CD4-positive, alpha-beta T cell treated with Interleukin-10 for 1 hour (primary cell): ENCODE measurements around the gene FABP3.
"Not testable (repeated sequence)": the region's sequence is repeated elsewhere in the genome, so short reads cannot be mapped to it uniquely, and the experiment has no call there.

Experiments used
- DNase-seq: peaks from one replicate; pipeline ENCODE4 v3.0.0-alpha.2; 2020

The FABP3 gene

DNA sequence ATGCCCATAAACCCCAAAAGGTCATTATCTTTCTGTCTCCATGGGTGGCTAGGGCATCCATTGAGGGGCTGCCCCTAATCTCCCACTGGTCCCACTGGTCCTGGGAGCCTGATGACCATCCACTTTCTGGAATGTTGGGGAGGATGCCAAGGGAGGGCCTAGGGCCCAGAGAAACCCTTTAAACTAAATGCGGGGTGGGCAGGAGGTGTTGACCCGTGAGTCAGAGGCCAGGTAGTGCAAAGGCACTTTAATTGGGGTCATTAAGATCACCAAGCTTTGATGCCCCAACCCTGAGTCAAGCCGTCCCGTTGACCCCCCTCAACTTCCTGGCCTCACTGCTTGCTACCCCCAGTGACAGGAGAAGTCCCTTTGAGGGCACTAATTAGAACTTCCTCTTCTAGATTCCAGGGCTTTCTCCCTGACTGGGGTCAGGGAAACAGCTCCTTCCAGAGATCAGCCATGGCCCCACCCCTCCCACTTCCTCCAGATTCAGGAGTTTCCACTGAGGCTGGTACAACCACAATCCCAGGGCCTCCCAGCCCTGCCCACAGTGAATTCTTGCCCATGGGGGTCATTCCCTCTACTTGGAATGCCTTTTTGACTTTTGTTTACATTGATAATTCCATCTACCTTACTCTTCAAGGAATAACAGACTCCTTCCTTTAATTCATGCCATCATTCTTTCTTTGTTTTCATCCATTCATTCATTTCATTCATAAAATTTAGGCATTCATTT is 24.7 kb upstream of the FABP3 start:
- DNase-seq = no peak

- DNase-seq = no peak
These were observed 23.9 kb upstream of the FABP3 start for GRCh38 chr1:31396633-31397351.

DNA sequence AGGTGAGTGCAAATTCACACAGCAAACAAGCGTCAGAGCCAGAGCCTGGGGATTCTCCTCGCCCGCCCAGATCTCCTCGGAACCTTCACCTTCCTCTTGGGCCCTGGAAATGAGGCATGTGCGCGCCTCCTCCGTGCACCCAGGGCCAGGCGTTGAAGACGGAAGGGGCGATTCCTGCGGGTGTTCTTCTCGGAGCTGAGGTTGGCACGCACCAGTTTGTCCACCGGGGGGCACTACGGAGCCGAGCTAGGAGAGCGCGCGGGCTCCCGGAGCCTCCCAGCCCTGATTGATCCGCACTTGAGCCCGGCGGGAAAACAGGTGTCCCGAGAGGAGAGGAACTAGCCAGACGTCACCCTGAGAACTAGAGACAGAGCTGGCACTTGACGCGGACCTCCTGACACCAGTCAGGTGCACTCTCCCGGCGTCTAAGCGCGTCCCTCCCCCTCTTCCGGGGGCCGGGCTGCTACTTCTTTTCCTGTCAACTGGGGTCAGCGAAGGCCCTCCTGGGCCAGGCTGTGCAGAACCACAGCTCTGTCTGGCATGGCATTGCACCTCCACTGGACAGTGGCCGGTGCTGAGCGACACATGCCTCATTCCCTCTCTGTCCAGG is 21.8 kb upstream of the FABP3 start:
- DNase-seq = peak; percentile 71

- no peak for DNase-seq
These were observed 20.6 kb upstream of the FABP3 start for GRCh38 chr1:31393463-31393862.

DNA sequence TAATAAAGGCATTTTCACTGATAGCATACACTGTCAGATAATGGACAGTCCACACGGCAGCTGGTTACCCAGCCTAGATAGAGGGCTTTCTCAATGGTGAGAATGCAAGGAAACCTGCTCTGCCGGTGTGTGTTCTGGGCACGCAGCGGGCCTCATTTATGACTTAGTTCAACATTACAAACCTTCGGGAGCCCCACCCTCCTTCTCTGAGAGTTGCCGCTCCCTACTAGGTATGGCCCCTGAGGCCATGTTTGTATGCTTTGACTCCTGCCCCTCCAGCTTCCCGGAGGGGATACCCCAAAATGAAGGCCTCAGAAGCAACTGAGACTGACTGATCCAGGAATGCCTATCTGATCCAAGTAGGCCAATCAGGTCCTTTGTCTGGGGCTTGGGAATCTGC is 17.2 kb upstream of the FABP3 start:
- no peak for DNase-seq

DNA sequence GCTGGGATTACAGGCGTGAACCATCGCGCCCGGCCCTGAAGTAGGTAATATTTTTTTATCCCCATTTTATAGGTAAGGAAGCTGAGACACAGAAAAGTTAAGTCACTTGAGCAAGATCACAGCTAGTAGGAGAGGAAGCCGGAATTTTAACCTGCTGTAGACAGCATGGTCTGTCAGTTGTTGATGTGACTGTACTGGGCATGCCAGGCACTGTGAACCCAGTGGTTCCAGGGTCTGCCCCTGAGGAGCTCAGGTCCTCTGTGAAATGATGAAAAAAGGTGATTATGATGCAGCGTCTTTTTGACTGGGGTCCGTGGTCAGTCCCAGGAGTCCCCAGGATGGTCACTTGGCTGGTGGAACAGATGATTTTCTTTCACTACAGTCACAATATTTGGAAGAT is 16.7 kb upstream of the FABP3 start:
- DNase-seq = no peak

DNA sequence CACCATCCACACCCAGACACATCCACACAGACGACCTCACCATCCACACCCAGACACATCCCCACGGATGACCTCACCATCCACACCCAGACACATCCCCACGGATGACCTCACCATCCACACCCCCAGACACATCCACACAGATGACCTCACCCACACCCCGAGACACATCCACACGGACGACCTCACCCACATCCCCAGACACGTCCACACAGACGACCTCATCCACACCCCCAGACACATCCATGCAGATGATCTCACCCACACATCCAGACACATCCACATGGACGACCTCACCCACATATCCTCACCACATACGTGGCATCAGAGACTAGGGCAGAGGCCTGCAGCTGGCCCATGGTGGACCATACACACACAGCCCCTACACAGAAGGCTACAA is 14.7 kb upstream of the FABP3 start:
- no peak for DNase-seq

GRCh38 chr1:31386576-31387243 is 13.8 kb upstream of the FABP3 start:
- not testable (repeated sequence) for DNase-seq

DNA sequence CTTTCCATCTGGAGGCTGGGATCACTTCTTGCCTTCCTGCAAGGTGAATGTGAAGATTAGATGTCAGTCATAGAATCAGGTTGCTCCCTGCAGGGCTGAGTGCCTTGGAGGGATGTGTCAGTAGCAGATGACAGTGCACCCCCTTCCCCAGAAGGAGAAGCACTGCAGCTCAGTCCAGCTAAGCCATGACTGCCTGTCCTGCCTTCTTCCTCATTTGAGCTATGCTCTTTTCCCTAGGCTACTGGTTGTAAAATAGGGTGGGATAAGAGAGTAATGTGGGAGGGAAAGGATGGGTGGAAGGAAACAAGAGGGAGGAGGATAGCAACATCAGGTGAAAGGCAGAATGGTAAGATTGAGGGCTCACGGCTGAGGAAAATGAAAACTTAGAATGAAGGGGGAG is 11.1 kb upstream of the FABP3 start:
- no peak for DNase-seq

- DNase-seq = no peak
These were observed 9.6 kb upstream of the FABP3 start for GRCh38 chr1:31382379-31382989.

DNA sequence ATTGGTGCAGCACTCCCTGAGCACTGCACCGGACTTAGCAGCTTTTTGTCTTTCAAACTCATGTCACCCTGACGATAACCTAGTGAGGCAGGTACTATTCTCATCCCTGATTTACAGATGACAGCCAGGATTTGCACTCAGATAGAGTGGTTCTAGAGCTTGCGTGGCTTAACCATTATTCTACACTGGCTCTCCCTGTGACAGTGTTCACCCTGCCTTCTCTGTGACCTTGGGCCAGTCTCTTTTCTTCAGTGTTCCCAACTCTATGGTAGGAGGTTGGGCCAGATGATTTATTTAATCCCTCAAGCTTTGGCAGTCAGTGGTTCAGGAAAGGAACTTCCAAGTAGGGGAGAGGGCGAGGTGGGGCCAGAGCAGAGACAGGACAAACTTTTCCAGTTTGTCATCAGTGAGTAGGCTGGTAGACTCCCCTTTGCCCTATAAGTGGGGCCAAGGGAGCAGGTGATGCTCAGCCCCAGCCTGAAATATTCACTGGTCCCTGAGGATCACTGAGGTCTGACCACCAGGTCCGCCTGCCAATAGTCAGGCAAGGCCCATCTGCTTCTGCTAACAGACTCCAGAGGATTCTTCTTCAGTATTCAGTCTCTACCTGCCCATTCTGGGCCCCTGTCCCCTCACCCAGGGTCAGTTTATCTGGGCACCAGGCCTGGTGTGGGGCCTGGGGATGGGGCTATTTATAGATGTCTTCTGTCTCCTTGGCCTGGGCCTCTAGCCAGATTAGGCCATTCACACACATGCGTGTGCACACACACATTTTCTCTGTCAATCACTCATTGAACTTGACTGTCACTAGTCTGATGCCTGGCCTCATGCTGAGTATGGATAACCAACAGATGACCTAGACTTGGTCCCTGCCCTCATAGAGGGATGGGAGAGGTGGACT is 8.8 kb upstream of the FABP3 start:
- DNase-seq = no peak

GRCh38 chr1:31380181-31380580 is 7.3 kb upstream of the FABP3 start:
- no peak for DNase-seq

DNA sequence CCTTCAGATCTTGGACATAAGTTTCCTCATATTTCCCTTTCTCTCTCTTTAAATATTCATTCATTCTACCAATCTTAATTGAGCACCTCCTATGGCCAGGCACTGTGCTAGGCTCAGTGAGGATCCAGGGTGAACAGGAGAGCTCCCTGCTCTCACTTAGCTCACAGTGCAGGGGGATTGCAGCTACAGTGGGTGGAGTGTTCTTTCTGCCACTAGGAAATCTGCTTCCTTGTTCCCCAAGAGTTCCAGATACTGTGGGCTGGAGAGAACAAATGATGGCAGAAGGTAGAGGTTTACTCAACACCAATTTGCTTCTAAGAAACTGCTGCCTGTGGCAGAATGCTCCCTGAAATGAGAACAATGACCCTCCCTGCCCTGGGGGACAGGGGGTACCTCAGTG is 5.1 kb upstream of the FABP3 start:
- no peak for DNase-seq

GRCh38 chr1:31377364-31377863 is 4.5 kb upstream of the FABP3 start:
- DNase-seq = no peak

DNA sequence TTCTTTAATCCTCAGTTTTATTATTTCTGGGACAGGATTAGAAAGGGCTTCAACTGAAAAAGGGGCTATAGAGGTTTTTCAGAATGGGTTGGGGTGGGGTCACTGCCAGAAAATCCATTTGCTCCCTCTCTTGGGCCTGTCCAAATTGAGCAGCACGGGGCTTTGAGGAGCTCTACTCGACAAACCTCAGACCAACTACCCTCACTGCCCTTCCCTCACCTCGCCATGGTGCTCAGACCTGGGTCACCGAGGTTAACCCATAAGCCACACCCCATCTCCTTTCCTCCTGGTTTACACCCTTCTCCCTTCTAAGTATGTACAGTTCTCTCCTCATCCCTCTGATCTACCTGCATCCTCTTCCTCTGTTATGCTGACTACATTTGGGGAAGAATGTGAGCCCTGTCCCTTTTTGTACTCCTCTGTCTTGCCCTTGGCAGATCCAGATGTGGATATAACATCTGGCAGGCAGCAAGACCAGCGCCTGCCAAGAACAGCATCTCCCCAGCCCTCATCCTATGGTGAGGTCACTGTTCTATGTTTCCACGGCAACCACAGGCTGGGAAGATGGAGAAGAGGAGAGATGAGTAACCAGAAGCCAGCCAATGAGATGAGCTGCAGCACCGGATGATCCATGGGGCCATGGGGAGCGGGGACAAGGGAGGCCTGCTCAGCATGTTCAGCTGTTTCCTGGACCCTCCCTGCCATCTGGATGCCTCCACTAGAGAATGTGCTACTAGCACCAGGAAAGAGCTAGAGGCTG is 3.7 kb upstream of the FABP3 start:
- no peak for DNase-seq

- DNase-seq = no peak
These were observed 1.8 kb upstream of the FABP3 start for GRCh38 chr1:31374511-31375196.

GRCh38 chr1:31373897-31374486 is 1.1 kb upstream of the FABP3 start:
- no peak for DNase-seq

- DNase-seq = no peak
These were observed 173 bp downstream of the FABP3 start for GRCh38 chr1:31372751-31373055.

DNA sequence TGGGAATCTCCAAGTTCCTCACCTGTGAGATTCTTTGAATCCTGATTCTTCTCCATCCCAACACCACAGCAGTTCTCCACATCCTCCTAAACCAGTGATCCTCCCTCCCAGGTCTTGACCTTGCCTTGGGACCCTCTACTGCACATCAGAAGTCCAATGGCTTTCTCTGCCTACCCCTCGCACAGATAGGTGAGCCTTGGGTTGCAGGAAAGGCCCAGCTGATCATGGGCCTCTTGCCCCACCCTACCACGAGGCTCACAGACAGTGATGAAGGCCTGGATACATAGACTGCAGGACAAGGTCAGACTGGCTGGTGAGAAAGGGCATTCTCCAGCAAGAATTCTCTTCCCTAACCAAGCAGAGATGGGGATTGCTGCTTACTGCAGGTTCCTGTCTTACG is 825 bp downstream of the FABP3 start:
- no peak for DNase-seq
